ENCODE data around the gene PTCH2.

PTCH2 gene

GRCh38 chr1:44776730-44777068 is 66.4 kb downstream of the PTCH2 start:
- no peak for DNase-seq

GRCh38 chr1:44775930-44776729 is 66.9 kb downstream of the PTCH2 start:
- no peak for DNase-seq

GRCh38 chr1:44775078-44775929 is 67.7 kb downstream of the PTCH2 start, which contains the start of gene RPS8:
RPS8 (plus strand) TSS chr1:44775540; CDS start chr1:44775597, 57 bp downstream.
- DNase-seq, result peak; percentile 88
